ENCODE data around the gene DNMT1. TPM values are rescaled to one million over a fixed set of nuclear protein-coding genes. Genes with fewer than 3 reads are reported as not detected.

DNMT1 gene
- total RNA-seq, 1 experiment from 2014 or later: 259 TPM

DNA sequence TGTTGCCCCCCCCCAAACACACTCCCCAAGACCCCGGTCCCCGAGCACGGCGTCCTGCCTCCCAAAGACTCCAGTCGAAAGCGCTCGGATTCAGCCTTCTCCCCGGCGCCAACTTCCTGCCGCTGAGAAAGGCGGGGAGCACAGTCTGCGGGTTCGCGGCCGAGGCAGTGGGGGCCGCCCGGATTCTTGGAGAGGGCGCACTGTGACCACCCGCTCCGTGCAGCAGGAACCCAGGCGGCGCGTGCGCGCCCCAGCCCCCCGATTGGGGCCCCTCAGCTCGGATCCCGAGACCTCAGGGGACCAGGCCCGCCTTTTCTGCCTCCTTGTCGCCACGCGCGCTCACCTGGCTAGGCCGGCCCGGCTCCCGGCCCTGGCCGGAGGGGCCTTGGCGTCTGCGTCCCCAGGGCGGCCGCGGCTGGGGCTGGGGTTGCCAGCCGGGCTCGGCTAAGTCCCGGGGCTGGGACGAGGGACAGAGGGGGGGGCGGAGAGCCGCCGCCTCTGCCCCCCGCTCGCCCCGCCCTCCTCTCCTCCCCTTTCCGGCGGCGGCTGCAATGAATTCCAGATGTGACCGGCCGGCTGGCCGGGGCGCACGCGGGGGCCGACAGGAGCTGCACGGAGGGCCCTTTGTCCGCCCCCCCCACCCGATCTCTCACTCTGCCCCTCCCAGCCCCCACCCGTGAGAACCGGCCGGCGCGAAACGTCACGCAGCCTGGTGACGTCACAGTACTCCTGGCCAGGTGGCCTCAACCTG, 36.3 kb upstream of the DNMT1 start, which contains the start of gene S1PR2:
S1PR2 (minus strand) TSS at position 471 of the 751 bp plus-strand sequence. CDS start 6,426 bp downstream, outside the sequence.
- intact Hi-C loops (cut with micrococcal nuclease): no loop called here
- H3F3A ChIP-seq (ENCODE audit: low read length, unreplicated experiment): no peaks in the 10 kb centered on the region
- ATAC-seq (peak; percentile 83), DNase-seq (peak; percentile 59)
- peak within 1 kb of the TSS; percentile 87 for H2AFZ ChIP-seq (ENCODE audit: low read length)
- H3K9me2 ChIP-seq (replicated peaks; ENCODE audit: low read length): no peaks in the 10 kb centered on the region
- no peaks in the 10 kb centered on the region for H3K36me3 ChIP-seq (ENCODE audit: low read depth, low read length)
- H3K79me2 ChIP-seq (ENCODE audit: low read length): no peaks in the 10 kb centered on the region
- ChIA-PET CTCF (no interaction called here), POLR2A (ENCODE audit: unreplicated experiment) (no interaction called here)
- H3K27me3 ChIP-seq (ENCODE audit: low read length): no peaks in the 10 kb centered on the region
- peak within 1 kb of the TSS; percentile 79 for H3K9ac ChIP-seq (ENCODE audit: low read length)
- H3K9me3 ChIP-seq (ENCODE audit: low read length): no peaks in the 10 kb centered on the region
- H4K20me1 ChIP-seq (ENCODE audit: low read length): no peaks in the 10 kb centered on the region
- H3K4me2 ChIP-seq (ENCODE audit: low read length): peak within 1 kb of the TSS; percentile 98
- H3K27ac ChIP-seq (ENCODE audit: low read length): no peak within 1 kb of the TSS
- H3K4me3 ChIP-seq (ENCODE audit: low read length): peak within 1 kb of the TSS; percentile 78
- no TSS peak for BruUV-seq (replicated peaks)
- TF ChIP-seq EZH2phosphoT487 (IDR thresholded peaks at IDR 0.05; ENCODE audit: borderline replicate concordance, low read length) (no peak), EZH2 (IDR thresholded peaks at IDR 0.05; ENCODE audit: low read length, unreplicated experiment) (no peak)
- TF ChIP-seq, protein P1, sequence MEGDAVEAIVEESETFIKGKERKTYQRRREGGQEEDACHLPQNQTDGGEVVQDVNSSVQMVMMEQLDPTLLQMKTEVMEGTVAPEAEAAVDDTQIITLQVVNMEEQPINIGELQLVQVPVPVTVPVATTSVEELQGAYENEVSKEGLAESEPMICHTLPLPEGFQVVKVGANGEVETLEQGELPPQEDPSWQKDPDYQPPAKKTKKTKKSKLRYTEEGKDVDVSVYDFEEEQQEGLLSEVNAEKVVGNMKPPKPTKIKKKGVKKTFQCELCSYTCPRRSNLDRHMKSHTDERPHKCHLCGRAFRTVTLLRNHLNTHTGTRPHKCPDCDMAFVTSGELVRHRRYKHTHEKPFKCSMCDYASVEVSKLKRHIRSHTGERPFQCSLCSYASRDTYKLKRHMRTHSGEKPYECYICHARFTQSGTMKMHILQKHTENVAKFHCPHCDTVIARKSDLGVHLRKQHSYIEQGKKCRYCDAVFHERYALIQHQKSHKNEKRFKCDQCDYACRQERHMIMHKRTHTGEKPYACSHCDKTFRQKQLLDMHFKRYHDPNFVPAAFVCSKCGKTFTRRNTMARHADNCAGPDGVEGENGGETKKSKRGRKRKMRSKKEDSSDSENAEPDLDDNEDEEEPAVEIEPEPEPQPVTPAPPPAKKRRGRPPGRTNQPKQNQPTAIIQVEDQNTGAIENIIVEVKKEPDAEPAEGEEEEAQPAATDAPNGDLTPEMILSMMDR (conservative IDR thresholded peaks at IDR 0.05; ENCODE audit: low read depth, low read length): no peak
- H3K4me1 ChIP-seq (ENCODE audit: insufficient read depth, low read length): peaks cover 10% of the 10 kb centered on the region

DNA sequence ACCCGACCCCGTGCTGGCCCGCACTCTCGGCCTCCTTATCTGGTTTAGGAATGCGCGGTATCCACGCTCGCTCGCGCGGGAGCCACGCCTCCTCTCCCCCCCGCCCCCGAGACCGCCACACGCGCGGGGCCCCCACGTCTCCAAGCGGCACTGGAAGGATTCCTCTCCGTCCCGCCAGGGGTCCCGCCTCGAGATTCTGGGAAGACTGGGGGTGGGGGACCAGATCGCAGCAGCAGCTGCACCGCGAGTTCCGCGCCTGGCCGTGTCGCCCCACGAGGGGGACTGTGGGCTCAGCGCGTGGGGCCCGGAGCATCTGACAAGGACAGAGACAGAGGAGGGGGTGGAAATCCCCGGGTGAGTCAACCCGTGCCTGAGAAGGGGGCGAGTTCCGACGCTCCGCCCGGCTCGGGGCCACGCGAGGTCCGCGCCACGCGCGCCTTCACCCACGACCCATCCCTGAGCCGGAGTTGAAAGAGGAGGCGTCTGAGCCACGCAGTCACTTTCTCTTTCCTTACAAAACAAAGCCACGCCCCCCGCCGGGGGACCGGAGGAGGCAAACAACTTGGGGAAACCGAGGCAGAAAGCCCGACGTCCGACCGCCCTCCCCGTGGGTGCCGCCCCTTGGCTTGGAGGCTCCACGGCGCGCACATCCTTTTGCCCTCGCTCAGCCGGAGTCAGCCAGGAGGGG, 35.6 kb upstream of the DNMT1 start:
- no peaks in the 10 kb centered on the region for H4K20me1 ChIP-seq (ENCODE audit: low read length)
- no peaks in the 10 kb centered on the region for H3K79me2 ChIP-seq (ENCODE audit: low read length)
- H3K4me3 ChIP-seq (ENCODE audit: low read length): peak overlapping the region; percentile 78
- no peaks in the 10 kb centered on the region for H3K27me3 ChIP-seq (ENCODE audit: low read length)
- POLR2A ChIA-PET (ENCODE audit: unreplicated experiment): no interaction called here
- H3K36me3 ChIP-seq (ENCODE audit: low read depth, low read length): no peaks in the 10 kb centered on the region
- no peak overlapping the region for H3K27ac ChIP-seq (ENCODE audit: low read length)
- intact Hi-C loops (cut with micrococcal nuclease): no loop called here
- peak overlapping the region; percentile 87 for H2AFZ ChIP-seq (ENCODE audit: low read length)
- CTCF ChIA-PET: no interaction called here
- H3K4me1 ChIP-seq (ENCODE audit: insufficient read depth, low read length): peaks cover 10% of the 10 kb centered on the region
- TF ChIP-seq EZH2phosphoT487 (IDR thresholded peaks at IDR 0.05; ENCODE audit: borderline replicate concordance, low read length) (no peak), EZH2 (IDR thresholded peaks at IDR 0.05; ENCODE audit: low read length, unreplicated experiment) (no peak)
- TF ChIP-seq, protein P1 (conservative IDR thresholded peaks at IDR 0.05; ENCODE audit: low read depth, low read length): no peak
- H3K4me2 ChIP-seq (ENCODE audit: low read length): peak overlapping the region; percentile 98
- peak; percentile 6; the same call in 1 of the 2 replicates for ATAC-seq
- H3K9me3 ChIP-seq (ENCODE audit: low read length): no peaks in the 10 kb centered on the region
- H3K9ac ChIP-seq (ENCODE audit: low read length): peak overlapping the region; percentile 79
- DNase-seq: no peak
- H3F3A ChIP-seq (ENCODE audit: low read length, unreplicated experiment): no peaks in the 10 kb centered on the region
- TSS peak; percentile 47 for BruUV-seq (replicated peaks)
- no peaks in the 10 kb centered on the region for H3K9me2 ChIP-seq (replicated peaks; ENCODE audit: low read length)

Measured in PC-3 (cell line).